ENCODE results near the gene NATD1. TPM values are rescaled to one million over a fixed set of nuclear protein-coding genes. Genes with fewer than 3 reads are reported as not detected.

NATD1 gene
- total RNA-seq, 1 donor from 2014 or later, result 1.7 TPM

GRCh38 chr17:21210411-21211076 lies 42.7 kb downstream of the NATD1 start:
- ChIA-PET POLR2A (no interaction called here), CTCF (interaction anchor here (0.5 kb wide), 1 partner anchor 59 kb away, joined by 3 read pairs; no protein-coding TSS in a partner anchor)
- no peaks in the 10 kb centered on the region for H3K9me3 Mint-ChIP-seq
- TF ChIP-seq CTCF (IDR thresholded peaks at IDR 0.05), result no peak
- no peak overlapping the region for H3K27ac Mint-ChIP-seq
- no peak overlapping the region for H3K4me3 Mint-ChIP-seq
- ATAC-seq (ENCODE audit: low read depth), result no peak
- no peak for DNase-seq
- H3K36me3 Mint-ChIP-seq (ENCODE audit: low read depth), result peaks cover 29% of the 10 kb centered on the region
- peaks cover 43% of the 10 kb centered on the region for H3K4me1 Mint-ChIP-seq
- H3K27me3 Mint-ChIP-seq, result no peaks in the 10 kb centered on the region
- intact Hi-C loops (cut with micrococcal nuclease), result loop anchor here (5.0 kb wide), 2 partner anchors 188 to 1053 kb away; no protein-coding TSS in a partner anchor

- H3K4me3 Mint-ChIP-seq, result no peak overlapping the region
- CTCF ChIA-PET, result no interaction called here
- intact Hi-C loops (cut with micrococcal nuclease), result loop anchor here (5.0 kb wide), 2 partner anchors 187 to 1052 kb away; no protein-coding TSS in a partner anchor
- no peak for DNase-seq
- H3K27me3 Mint-ChIP-seq, result no peaks in the 10 kb centered on the region
- no peak for ATAC-seq (ENCODE audit: low read depth)
- H3K27ac Mint-ChIP-seq, result no peak overlapping the region
- peaks cover 34% of the 10 kb centered on the region for H3K36me3 Mint-ChIP-seq (ENCODE audit: low read depth)
- H3K9me3 Mint-ChIP-seq, result no peaks in the 10 kb centered on the region
- H3K4me1 Mint-ChIP-seq, result peaks cover 39% of the 10 kb centered on the region
- no peak for TF ChIP-seq CTCF (IDR thresholded peaks at IDR 0.05)
- POLR2A ChIA-PET, result no interaction called here
Measured at GRCh38 chr17:21209511-21210175, 43.6 kb downstream of the NATD1 start.

- no peak overlapping the region for H3K4me3 Mint-ChIP-seq
- peaks cover 31% of the 10 kb centered on the region for H3K36me3 Mint-ChIP-seq (ENCODE audit: low read depth)
- intact Hi-C loops (cut with micrococcal nuclease), result no loop called here
- no peaks in the 10 kb centered on the region for H3K27me3 Mint-ChIP-seq
- no peak overlapping the region for H3K27ac Mint-ChIP-seq
- CTCF ChIA-PET, result no interaction called here
- ATAC-seq (ENCODE audit: low read depth), result no peak
- H3K9me3 Mint-ChIP-seq, result no peaks in the 10 kb centered on the region
- POLR2A ChIA-PET, result no interaction called here
- DNase-seq, result no peak
- H3K4me1 Mint-ChIP-seq, result peaks cover 37% of the 10 kb centered on the region
- no peak for TF ChIP-seq CTCF (IDR thresholded peaks at IDR 0.05)
Measured at GRCh38 chr17:21208352-21208751, 44.9 kb downstream of the NATD1 start.

- CTCF ChIA-PET, result no interaction called here
- ATAC-seq (ENCODE audit: low read depth) (no peak), DNase-seq (no peak)
- no peak for TF ChIP-seq CTCF (IDR thresholded peaks at IDR 0.05)
- POLR2A ChIA-PET, result no interaction called here
- Mint-ChIP-seq H3K27ac (no peak overlapping the region), H3K27me3 (no peaks in the 10 kb centered on the region), H3K4me3 (no peak overlapping the region), H3K36me3 (ENCODE audit: low read depth) (peaks cover 29% of the 10 kb centered on the region), H3K4me1 (peaks cover 23% of the 10 kb centered on the region), H3K9me3 (no peaks in the 10 kb centered on the region)
- intact Hi-C loops (cut with micrococcal nuclease), result no loop called here
Measured at GRCh38 chr17:21204935-21205334, 48.3 kb downstream of the NATD1 start.

- intact Hi-C loops (cut with micrococcal nuclease), result no loop called here
- POLR2A ChIA-PET, result interaction anchor here (0.6 kb wide), 1 partner anchor 11 kb away, joined by 3 read pairs; no protein-coding TSS in a partner anchor
- CTCF ChIA-PET, result no interaction called here
- no peak overlapping the region for H3K27ac Mint-ChIP-seq
- H3K9me3 Mint-ChIP-seq, result no peaks in the 10 kb centered on the region
- ATAC-seq (ENCODE audit: low read depth), result no peak
- DNase-seq, result no peak
- peaks cover 36% of the 10 kb centered on the region for H3K36me3 Mint-ChIP-seq (ENCODE audit: low read depth)
- H3K27me3 Mint-ChIP-seq, result no peaks in the 10 kb centered on the region
- peaks cover 29% of the 10 kb centered on the region for H3K4me1 Mint-ChIP-seq
- no peak overlapping the region for H3K4me3 Mint-ChIP-seq
- TF ChIP-seq CTCF (IDR thresholded peaks at IDR 0.05), result no peak
Measured at GRCh38 chr17:21202512-21202911, 50.7 kb downstream of the NATD1 start.
